ENCODE measurements around the gene SEL1L.
"Not testable (repeated sequence)": the region's sequence is repeated elsewhere in the genome, so short reads cannot be mapped to it uniquely, and the experiment has no call there.

The SEL1L gene

GRCh38 chr14:81473456-81474147 is 60.1 kb downstream of the SEL1L start:
- no peak for DNase-seq (ENCODE audit: extremely low read depth, low read depth)
- no peak for TF ChIP-seq CTCF (IDR thresholded peaks at IDR 0.05; ENCODE audit: low read depth, low read length)

- TF ChIP-seq CTCF (IDR thresholded peaks at IDR 0.05; ENCODE audit: low read depth, low read length): no peak
- DNase-seq (ENCODE audit: extremely low read depth, low read depth): no peak
Observed at GRCh38 chr14:81472096-81472800, 61.4 kb downstream of the SEL1L start.

GRCh38 chr14:81471062-81471461 is 62.6 kb downstream of the SEL1L start:
- no peak for TF ChIP-seq CTCF (IDR thresholded peaks at IDR 0.05; ENCODE audit: low read depth, low read length)
- no peak for DNase-seq (ENCODE audit: extremely low read depth, low read depth)

- DNase-seq (ENCODE audit: extremely low read depth, low read depth): not testable (repeated sequence)
Observed at GRCh38 chr14:81470557-81470826, 63.2 kb downstream of the SEL1L start.

GRCh38 chr14:81466854-81467253 is 66.8 kb downstream of the SEL1L start:
- DNase-seq (ENCODE audit: extremely low read depth, low read depth): no peak
- no peak for TF ChIP-seq CTCF (IDR thresholded peaks at IDR 0.05; ENCODE audit: low read depth, low read length)

GRCh38 chr14:81465507-81466228 is 68.0 kb downstream of the SEL1L start:
- no peak for TF ChIP-seq CTCF (IDR thresholded peaks at IDR 0.05; ENCODE audit: low read depth, low read length)

GRCh38 chr14:81465003-81465392 is 68.7 kb downstream of the SEL1L start:
- not testable (repeated sequence) for DNase-seq (ENCODE audit: extremely low read depth, low read depth)

More at GRCh38 chr14:81465507-81466228, 68.0 kb downstream of the SEL1L start:
- DNase-seq (ENCODE audit: extremely low read depth, low read depth): no peak

- TF ChIP-seq CTCF (IDR thresholded peaks at IDR 0.05; ENCODE audit: low read depth, low read length): peak; percentile 86
- peak; percentile 24 for DNase-seq (ENCODE audit: extremely low read depth, low read depth)
Observed at GRCh38 chr14:81464253-81465002, 69.2 kb downstream of the SEL1L start.

- not testable (repeated sequence) for DNase-seq (ENCODE audit: extremely low read depth, low read depth)
Observed at GRCh38 chr14:81462356-81462755, 71.3 kb downstream of the SEL1L start.

All from AG09319 (cell line).